ENCODE results near the gene CSNK1A1. TPM values are rescaled to one million over a fixed set of nuclear protein-coding genes. Genes with fewer than 3 reads are reported as not detected.
"Not testable (repeated sequence)": the region's sequence is repeated elsewhere in the genome, so short reads cannot be mapped to it uniquely, and the experiment has no call there.

The CSNK1A1 gene
- polyA plus RNA-seq, 3 donors = 75.7 to 131 (median 103) TPM

GRCh38 chr5:149514512-149514911 is 36.7 kb downstream of the CSNK1A1 start:
- H3K27me3 ChIP-seq (ENCODE audit: control insufficient read depth in 2 of 2, insufficient read depth in 2 of 2, low read length in 2 of 2) = no peaks in the 10 kb centered on the region
- intact Hi-C loops (cut with micrococcal nuclease) = loop anchor here in 1 of 2 donors (5.0 kb wide), 1 partner anchor 38 kb away; the partner anchor contains the start of gene CSNK1A1
- H3K9ac ChIP-seq (ENCODE audit: insufficient read depth, low read length, poor library complexity, severe bottlenecking) = no peak overlapping the region
- H3K36me3 Mint-ChIP-seq = peaks cover 57 to 83% of the 10 kb centered on the region in 2 donors
- H3K4me1 Mint-ChIP-seq = peaks cover 7% of the 10 kb centered on the region
- H4K20me1 ChIP-seq (ENCODE audit: insufficient read depth, low read length) = peaks cover 100% of the 10 kb centered on the region
- H3K79me2 ChIP-seq (ENCODE audit: insufficient read depth, low read length) = peaks cover 89% of the 10 kb centered on the region
- TF ChIP-seq, protein P1, sequence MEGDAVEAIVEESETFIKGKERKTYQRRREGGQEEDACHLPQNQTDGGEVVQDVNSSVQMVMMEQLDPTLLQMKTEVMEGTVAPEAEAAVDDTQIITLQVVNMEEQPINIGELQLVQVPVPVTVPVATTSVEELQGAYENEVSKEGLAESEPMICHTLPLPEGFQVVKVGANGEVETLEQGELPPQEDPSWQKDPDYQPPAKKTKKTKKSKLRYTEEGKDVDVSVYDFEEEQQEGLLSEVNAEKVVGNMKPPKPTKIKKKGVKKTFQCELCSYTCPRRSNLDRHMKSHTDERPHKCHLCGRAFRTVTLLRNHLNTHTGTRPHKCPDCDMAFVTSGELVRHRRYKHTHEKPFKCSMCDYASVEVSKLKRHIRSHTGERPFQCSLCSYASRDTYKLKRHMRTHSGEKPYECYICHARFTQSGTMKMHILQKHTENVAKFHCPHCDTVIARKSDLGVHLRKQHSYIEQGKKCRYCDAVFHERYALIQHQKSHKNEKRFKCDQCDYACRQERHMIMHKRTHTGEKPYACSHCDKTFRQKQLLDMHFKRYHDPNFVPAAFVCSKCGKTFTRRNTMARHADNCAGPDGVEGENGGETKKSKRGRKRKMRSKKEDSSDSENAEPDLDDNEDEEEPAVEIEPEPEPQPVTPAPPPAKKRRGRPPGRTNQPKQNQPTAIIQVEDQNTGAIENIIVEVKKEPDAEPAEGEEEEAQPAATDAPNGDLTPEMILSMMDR (IDR thresholded peaks at IDR 0.05) = no peak
- H3K4me1 ChIP-seq (ENCODE audit: control insufficient read depth in 1 of 2, insufficient read depth in 2 of 2, low read length in 2 of 2) = no peaks in the 10 kb centered on the region
- no peak for DNase-seq
- no peak overlapping the region for H3K4me3 Mint-ChIP-seq
- WGBS (ENCODE audit: insufficient coverage) = no CpG with 5 or more reads among the region's 1 CpG
- no peak overlapping the region for H3K4me3 ChIP-seq (replicated peaks in 1 of 3; ENCODE audit: low read depth in 2 of 3, low read length in 3 of 3)
- H3K27ac ChIP-seq (ENCODE audit: low read depth in 1 of 2, low read length in 2 of 2) = peak overlapping the region in 1 of 2 donors; percentile 1
- H3K27me3 Mint-ChIP-seq (ENCODE audit: low read depth in 3 of 3) = no peaks in the 10 kb centered on the region
- no peak overlapping the region for H3K4me2 ChIP-seq (replicated peaks; ENCODE audit: extremely low read depth, low read length, poor library complexity, severe bottlenecking)
- no peaks in the 10 kb centered on the region for H3K9me3 Mint-ChIP-seq
- peak overlapping the region in 1 of 7 donors; percentile 50 for H3K27ac Mint-ChIP-seq
- H2AFZ ChIP-seq (ENCODE audit: insufficient read depth, low read depth, low read length, poor library complexity, severe bottlenecking) = no peak overlapping the region
- peaks cover 57 to 100% of the 10 kb centered on the region in 2 donors for H3K36me3 ChIP-seq (replicated peaks in 1 of 2; ENCODE audit: control insufficient read depth in 1 of 2, insufficient read depth in 2 of 2, low read length in 2 of 2)
- H3K9me3 ChIP-seq (replicated peaks in 1 of 2; ENCODE audit: control insufficient read depth in 1 of 2, insufficient read depth in 1 of 2, low read length in 2 of 2) = no peaks in the 10 kb centered on the region

DNA sequence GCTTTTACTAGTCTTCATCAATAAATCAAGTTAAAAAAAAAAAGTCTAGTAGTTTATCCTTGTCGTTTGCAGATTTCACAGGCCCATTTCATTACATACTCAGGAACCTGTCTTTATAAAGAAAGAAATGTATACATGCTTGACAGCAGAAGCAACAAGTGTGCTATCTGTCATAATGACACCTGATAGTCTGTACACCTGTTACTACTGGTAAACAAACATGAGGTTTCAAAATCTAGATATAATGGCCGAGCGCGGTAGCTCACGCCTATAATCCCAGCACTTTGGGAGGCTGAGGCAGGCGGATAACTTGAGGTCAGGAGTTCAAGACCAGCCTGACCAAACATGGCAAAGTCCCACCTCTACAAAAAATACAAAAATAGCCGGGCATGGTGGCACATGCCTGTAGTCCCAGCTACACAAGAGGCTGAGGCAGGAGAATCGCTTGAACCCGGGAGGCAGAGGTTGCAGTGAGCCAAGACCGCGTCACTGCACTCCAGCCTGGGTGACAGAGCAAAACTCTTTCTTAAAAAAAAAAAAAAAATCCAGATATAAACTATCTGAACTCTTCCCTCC is 37.8 kb downstream of the CSNK1A1 start:
- not testable (repeated sequence) for H2AFZ ChIP-seq (ENCODE audit: insufficient read depth, low read depth, low read length, poor library complexity, severe bottlenecking); DNase-seq; H3K4me2 ChIP-seq (replicated peaks; ENCODE audit: extremely low read depth, low read length, poor library complexity, severe bottlenecking); H3K4me1 ChIP-seq (ENCODE audit: control insufficient read depth in 1 of 2, insufficient read depth in 2 of 2, low read length in 2 of 2); H3K4me1 Mint-ChIP-seq; H3K27me3 ChIP-seq (ENCODE audit: control insufficient read depth in 2 of 2, insufficient read depth in 2 of 2, low read length in 2 of 2); H3K4me3 ChIP-seq (replicated peaks in 1 of 3; ENCODE audit: low read depth in 2 of 3, low read length in 3 of 3); H3K9ac ChIP-seq (ENCODE audit: insufficient read depth, low read length, poor library complexity, severe bottlenecking); H3K27ac ChIP-seq (ENCODE audit: low read depth in 1 of 2, low read length in 2 of 2); H3K9me3 ChIP-seq (replicated peaks in 1 of 2; ENCODE audit: control insufficient read depth in 1 of 2, insufficient read depth in 1 of 2, low read length in 2 of 2); H3K27me3 Mint-ChIP-seq (ENCODE audit: low read depth in 3 of 3); H3K4me3 Mint-ChIP-seq; H3K9me3 Mint-ChIP-seq
- H3K27ac Mint-ChIP-seq = peak overlapping the region in 1 of 7 donors; percentile 8
- H3K36me3 Mint-ChIP-seq = peaks cover 60 to 84% of the 10 kb centered on the region in 2 donors
- 93% methylated on average over 6 of the region's 11 CpGs for whole genome bisulfite sequencing (ENCODE audit: insufficient coverage)
- Histone ChIP-seq H4K20me1 (ENCODE audit: insufficient read depth, low read length) (peaks cover 100% of the 10 kb centered on the region), H3K36me3 (replicated peaks in 1 of 2; ENCODE audit: control insufficient read depth in 1 of 2, insufficient read depth in 2 of 2, low read length in 2 of 2) (peaks cover 65 to 100% of the 10 kb centered on the region in 2 donors), H3K79me2 (ENCODE audit: insufficient read depth, low read length) (peaks cover 82% of the 10 kb centered on the region)
- intact Hi-C loops (cut with micrococcal nuclease) = loop anchor here in 1 of 2 donors (5.0 kb wide), 1 partner anchor 39 kb away; the partner anchor contains the start of gene CSNK1A1
